HEK293 (cell line): ENCODE data around the gene MBD1.

Source experiments
- CTCF ChIA-PET: fragments of 350-600 bp; formaldehyde crosslinking; extraction: SDS; loops from one replicate; lab custom pipeline; 2021; ENCODE audit warnings: antibody characterized with exemption; lab: Yijun Ruan, JAX
- POLR2A ChIA-PET: fragments of 300-600 bp; formaldehyde crosslinking; extraction: SDS; loops from one replicate; lab custom pipeline; 2020; ENCODE audit warnings: antibody characterized with exemption, inconsistent platforms; lab: Yijun Ruan, JAX
- H3K27ac ChIP-seq: fragments of 200-500 bp; sonication (Bioruptor generic); 2 replicates; pipeline ENCODE4 v1.5.1; 2014; ENCODE audit warnings: low read depth, low read length, control low read depth, inconsistent platforms; ENCODE audit errors: extremely low read depth
- H3K36me3 ChIP-seq, 2 experiments: fragments of 200-500 bp in 1 of 2; sonication (Bioruptor generic) in 1 of 2; 1 replicate in 1 of 2; 2 replicates in 1 of 2; pipeline ENCODE4 v1.5.1; 2014 to 2017; ENCODE audit warnings: inconsistent platforms in 2 of 2, low read length in 2 of 2; ENCODE audit not compliant: control insufficient read depth in 2 of 2, insufficient read depth in 1 of 2
- H3K4me1 ChIP-seq: fragments of 200-500 bp; sonication (Bioruptor generic); 2 replicates; pipeline ENCODE4 v1.5.1; 2014; ENCODE audit warnings: mild to moderate bottlenecking, low read length, inconsistent platforms; ENCODE audit not compliant: control insufficient read depth, insufficient read depth
- H3K4me3 ChIP-seq: 2 replicates; pipeline ENCODE4 v1.5.1; 2011; ENCODE audit warnings: low read depth, mild to moderate bottlenecking, control low read depth, low read length, moderate library complexity
- H3K9me3 ChIP-seq: fragments of 200-500 bp; sonication (Bioruptor generic); 2 replicates; pipeline ENCODE4 v1.5.1; 2014; ENCODE audit warnings: low read depth, low read length, inconsistent platforms; ENCODE audit not compliant: control insufficient read depth, insufficient read depth
- BCL6B ChIP-seq: fragments of 450-650 bp; formaldehyde crosslinking; IDR thresholded peaks from 2 replicates; pipeline ENCODE4 v1.5.1; 2017; ENCODE audit warnings: missing biosample characterization, missing genetic modification characterization
- SP2 ChIP-seq: fragments of 450-650 bp; formaldehyde crosslinking; IDR thresholded peaks from 2 replicates; pipeline ENCODE4 v1.5.1; 2016; ENCODE audit warnings: missing biosample characterization, missing genetic modification characterization
- ZBTB10 ChIP-seq: fragments of 450-650 bp; formaldehyde crosslinking; IDR thresholded peaks from 2 replicates; pipeline ENCODE4 v1.5.1; 2016; ENCODE audit warnings: missing biosample characterization, missing genetic modification characterization
- ZNF10 ChIP-seq: fragments of 450-650 bp; formaldehyde crosslinking; IDR thresholded peaks from 2 replicates; pipeline ENCODE4 v1.5.1; 2017; ENCODE audit warnings: missing biosample characterization, missing genetic modification characterization
- ZNF114 ChIP-seq: fragments of 450-650 bp; formaldehyde crosslinking; IDR thresholded peaks from 2 replicates; pipeline ENCODE4 v1.5.0; 2017; ENCODE audit warnings: missing biosample characterization, missing genetic modification characterization
- ZNF157 ChIP-seq: fragments of 450-650 bp; formaldehyde crosslinking; IDR thresholded peaks from 2 replicates; pipeline ENCODE4 v1.5.1; 2016; ENCODE audit warnings: missing biosample characterization, missing genetic modification characterization
- ZNF211 ChIP-seq: fragments of 450-650 bp; formaldehyde crosslinking; IDR thresholded peaks from 2 replicates; pipeline ENCODE4 v1.5.1; 2016; ENCODE audit warnings: low read depth, missing biosample characterization, missing genetic modification characterization
- ZNF280D ChIP-seq: fragments of 450-650 bp; formaldehyde crosslinking; IDR thresholded peaks from 2 replicates; pipeline ENCODE4 v1.5.1; 2016; ENCODE audit warnings: missing biosample characterization, missing genetic modification characterization
- ZNF335 ChIP-seq: fragments of 450-650 bp; formaldehyde crosslinking; conservative IDR thresholded peaks from 2 replicates; pipeline ENCODE4 v1.5.1; 2016; ENCODE audit warnings: missing biosample characterization, missing genetic modification characterization
- ZNF530 ChIP-seq: fragments of 450-650 bp; formaldehyde crosslinking; IDR thresholded peaks from 2 replicates; pipeline ENCODE4 v1.5.1; 2016; ENCODE audit warnings: low read depth, missing biosample characterization, missing genetic modification characterization
- ZNF776 ChIP-seq: fragments of 450-650 bp; formaldehyde crosslinking; IDR thresholded peaks from 2 replicates; pipeline ENCODE4 v1.5.0; 2017; ENCODE audit warnings: missing biosample characterization, missing genetic modification characterization, borderline replicate concordance
- ZNF777 ChIP-seq: fragments of 450-650 bp; formaldehyde crosslinking; IDR thresholded peaks from 2 replicates; pipeline ENCODE4 v1.5.1; 2017; ENCODE audit warnings: missing biosample characterization, missing genetic modification characterization, borderline replicate concordance
- TF ChIP-seq, protein P1 (sequence below): fragments of 450-650 bp; formaldehyde crosslinking; conservative IDR thresholded peaks from 2 replicates; pipeline ENCODE4 v1.5.1; 2016; ENCODE audit warnings: low read depth, missing biosample characterization, missing genetic modification characterization
- TF ChIP-seq, protein P2 (sequence below): fragments of 450-650 bp; formaldehyde crosslinking; IDR thresholded peaks from 2 replicates; pipeline ENCODE4 v1.5.1; 2016; ENCODE audit warnings: missing biosample characterization, missing genetic modification characterization
- TF ChIP-seq, protein P3 (sequence below): fragments of 450-650 bp; formaldehyde crosslinking; IDR thresholded peaks from 2 replicates; pipeline ENCODE4 v1.5.1; 2016; ENCODE audit warnings: missing biosample characterization, missing genetic modification characterization
- TF ChIP-seq, protein P4 (sequence below): fragments of 450-650 bp; formaldehyde crosslinking; IDR thresholded peaks from 2 replicates; pipeline ENCODE4 v1.5.1; 2016; ENCODE audit warnings: missing biosample characterization, missing genetic modification characterization

The MBD1 gene

GRCh38 chr18:50281295-50281971 lies at the start of gene MBD1 (continued):
- TF ChIP-seq, protein P1, sequence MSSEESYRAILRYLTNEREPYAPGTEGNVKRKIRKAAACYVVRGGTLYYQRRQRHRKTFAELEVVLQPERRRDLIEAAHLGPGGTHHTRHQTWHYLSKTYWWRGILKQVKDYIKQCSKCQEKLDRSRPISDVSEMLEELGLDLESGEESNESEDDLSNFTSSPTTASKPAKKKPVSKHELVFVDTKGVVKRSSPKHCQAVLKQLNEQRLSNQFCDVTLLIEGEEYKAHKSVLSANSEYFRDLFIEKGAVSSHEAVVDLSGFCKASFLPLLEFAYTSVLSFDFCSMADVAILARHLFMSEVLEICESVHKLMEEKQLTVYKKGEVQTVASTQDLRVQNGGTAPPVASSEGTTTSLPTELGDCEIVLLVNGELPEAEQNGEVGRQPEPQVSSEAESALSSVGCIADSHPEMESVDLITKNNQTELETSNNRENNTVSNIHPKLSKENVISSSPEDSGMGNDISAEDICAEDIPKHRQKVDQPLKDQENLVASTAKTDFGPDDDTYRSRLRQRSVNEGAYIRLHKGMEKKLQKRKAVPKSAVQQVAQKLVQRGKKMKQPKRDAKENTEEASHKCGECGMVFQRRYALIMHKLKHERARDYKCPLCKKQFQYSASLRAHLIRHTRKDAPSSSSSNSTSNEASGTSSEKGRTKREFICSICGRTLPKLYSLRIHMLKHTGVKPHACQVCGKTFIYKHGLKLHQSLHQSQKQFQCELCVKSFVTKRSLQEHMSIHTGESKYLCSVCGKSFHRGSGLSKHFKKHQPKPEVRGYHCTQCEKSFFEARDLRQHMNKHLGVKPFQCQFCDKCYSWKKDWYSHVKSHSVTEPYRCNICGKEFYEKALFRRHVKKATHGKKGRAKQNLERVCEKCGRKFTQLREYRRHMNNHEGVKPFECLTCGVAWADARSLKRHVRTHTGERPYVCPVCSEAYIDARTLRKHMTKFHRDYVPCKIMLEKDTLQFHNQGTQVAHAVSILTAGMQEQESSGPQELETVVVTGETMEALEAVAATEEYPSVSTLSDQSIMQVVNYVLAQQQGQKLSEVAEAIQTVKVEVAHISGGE (tag by site-specific recombination) = peak; percentile 94
- TF ChIP-seq ZNF114 (tag by site-specific recombination) = no peak
- no peak for TF ChIP-seq ZNF530 (tag by site-specific recombination)
- TF ChIP-seq, protein P2, sequence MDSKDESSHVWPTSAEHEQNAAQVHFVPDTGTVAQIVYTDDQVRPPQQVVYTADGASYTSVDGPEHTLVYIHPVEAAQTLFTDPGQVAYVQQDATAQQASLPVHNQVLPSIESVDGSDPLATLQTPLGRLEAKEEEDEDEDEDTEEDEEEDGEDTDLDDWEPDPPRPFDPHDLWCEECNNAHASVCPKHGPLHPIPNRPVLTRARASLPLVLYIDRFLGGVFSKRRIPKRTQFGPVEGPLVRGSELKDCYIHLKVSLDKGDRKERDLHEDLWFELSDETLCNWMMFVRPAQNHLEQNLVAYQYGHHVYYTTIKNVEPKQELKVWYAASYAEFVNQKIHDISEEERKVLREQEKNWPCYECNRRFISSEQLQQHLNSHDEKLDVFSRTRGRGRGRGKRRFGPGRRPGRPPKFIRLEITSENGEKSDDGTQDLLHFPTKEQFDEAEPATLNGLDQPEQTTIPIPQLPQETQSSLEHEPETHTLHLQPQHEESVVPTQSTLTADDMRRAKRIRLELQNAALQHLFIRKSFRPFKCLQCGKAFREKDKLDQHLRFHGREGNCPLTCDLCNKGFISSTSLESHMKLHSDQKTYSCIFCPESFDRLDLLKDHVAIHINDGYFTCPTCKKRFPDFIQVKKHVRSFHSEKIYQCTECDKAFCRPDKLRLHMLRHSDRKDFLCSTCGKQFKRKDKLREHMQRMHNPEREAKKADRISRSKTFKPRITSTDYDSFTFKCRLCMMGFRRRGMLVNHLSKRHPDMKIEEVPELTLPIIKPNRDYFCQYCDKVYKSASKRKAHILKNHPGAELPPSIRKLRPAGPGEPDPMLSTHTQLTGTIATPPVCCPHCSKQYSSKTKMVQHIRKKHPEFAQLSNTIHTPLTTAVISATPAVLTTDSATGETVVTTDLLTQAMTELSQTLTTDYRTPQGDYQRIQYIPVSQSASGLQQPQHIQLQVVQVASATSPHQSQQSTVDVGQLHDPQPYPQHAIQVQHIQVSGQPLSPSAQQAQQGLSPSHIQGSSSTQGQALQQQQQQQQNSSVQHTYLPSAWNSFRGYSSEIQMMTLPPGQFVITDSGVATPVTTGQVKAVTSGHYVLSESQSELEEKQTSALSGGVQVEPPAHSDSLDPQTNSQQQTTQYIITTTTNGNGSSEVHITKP (tag by site-specific recombination) = peak; percentile 87
- TF ChIP-seq ZNF211 (tag by site-specific recombination) = no peak
- TF ChIP-seq, protein P3, sequence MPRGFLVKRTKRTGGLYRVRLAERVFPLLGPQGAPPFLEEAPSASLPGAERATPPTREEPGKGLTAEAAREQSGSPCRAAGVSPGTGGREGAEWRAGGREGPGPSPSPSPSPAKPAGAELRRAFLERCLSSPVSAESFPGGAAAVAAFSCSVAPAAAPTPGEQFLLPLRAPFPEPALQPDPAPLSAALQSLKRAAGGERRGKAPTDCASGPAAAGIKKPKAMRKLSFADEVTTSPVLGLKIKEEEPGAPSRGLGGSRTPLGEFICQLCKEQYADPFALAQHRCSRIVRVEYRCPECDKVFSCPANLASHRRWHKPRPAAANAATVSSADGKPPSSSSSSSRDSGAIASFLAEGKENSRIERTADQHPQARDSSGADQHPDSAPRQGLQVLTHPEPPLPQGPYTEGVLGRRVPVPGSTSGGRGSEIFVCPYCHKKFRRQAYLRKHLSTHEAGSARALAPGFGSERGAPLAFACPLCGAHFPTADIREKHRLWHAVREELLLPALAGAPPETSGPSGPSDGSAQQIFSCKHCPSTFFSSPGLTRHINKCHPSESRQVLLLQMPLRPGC (tag by site-specific recombination) = peak; percentile 69; the same call in 1 of the 2 replicates
- TF ChIP-seq ZNF10 (tag by site-specific recombination) = no peak
- peak; percentile 59; the same call in 1 of the 2 replicates for TF ChIP-seq BCL6B (tag by site-specific recombination)
- peak; percentile 90 for TF ChIP-seq ZNF280D (tag by site-specific recombination)
- TF ChIP-seq ZNF776 (tag by site-specific recombination) = no peak
- TF ChIP-seq ZNF157 (tag by site-specific recombination) = no peak; the same call in 1 of the 2 replicates

- no peaks in the 10 kb centered on the region for H3K9me3 ChIP-seq
- POLR2A ChIA-PET = no interaction called here
- TF ChIP-seq, protein P4, sequence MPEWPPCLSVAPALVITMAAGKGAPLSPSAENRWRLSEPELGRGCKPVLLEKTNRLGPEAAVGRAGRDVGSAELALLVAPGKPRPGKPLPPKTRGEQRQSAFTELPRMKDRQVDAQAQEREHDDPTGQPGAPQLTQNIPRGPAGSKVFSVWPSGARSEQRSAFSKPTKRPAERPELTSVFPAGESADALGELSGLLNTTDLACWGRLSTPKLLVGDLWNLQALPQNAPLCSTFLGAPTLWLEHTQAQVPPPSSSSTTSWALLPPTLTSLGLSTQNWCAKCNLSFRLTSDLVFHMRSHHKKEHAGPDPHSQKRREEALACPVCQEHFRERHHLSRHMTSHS (tag by site-specific recombination) = no peak
- TF ChIP-seq SP2 (tag by site-specific recombination) = no peak
- no peak for TF ChIP-seq ZNF777 (tag by site-specific recombination)
- TF ChIP-seq ZNF335 (tag by site-specific recombination) = no peak
- TF ChIP-seq ZBTB10 (tag by site-specific recombination) = no peak
- H3K36me3 ChIP-seq = no peaks in the 10 kb centered on the region
- CTCF ChIA-PET = no interaction called here
- H3K4me1 ChIP-seq = no peaks in the 10 kb centered on the region
- H3K4me3 ChIP-seq = no peak overlapping the region
- H3K27ac ChIP-seq = no peak overlapping the region
Measured at GRCh38 chr18:50330176-50330575, 48.9 kb upstream of the MBD1 start.
